H1 (cell line): ENCODE measurements around the gene HMCN2.

Experiments used
- CBX8 ChIP-seq: fragments of 300-800, 300-1000 bp; sonication (generic); IDR thresholded peaks from 2 replicates; pipeline ENCODE4 v1.7.1; 2016; ENCODE audit warnings: low read depth, low read length, borderline replicate concordance
- CTCF ChIP-seq, 3 experiments: IDR thresholded peaks; 1 replicate in 2 of 3; 2 replicates in 1 of 3; pipeline versions ENCODE4 v1.5.1 to v1.6.1; 2011; ENCODE audit warnings: low read length in 3 of 3, mild to moderate bottlenecking in 3 of 3, inconsistent platforms in 2 of 3, low read depth in 1 of 3, moderate library complexity in 1 of 3; ENCODE audit not compliant: insufficient read depth in 1 of 3; ENCODE audit errors: control extremely low read depth in 1 of 3
- E2F6 ChIP-seq: IDR thresholded peaks from 2 replicates; pipeline ENCODE4 v1.6.1; 2012; ENCODE audit warnings: inconsistent platforms
- EP300 ChIP-seq, 2 experiments: IDR thresholded peaks; 1 replicate in 1 of 2; 2 replicates in 1 of 2; pipeline ENCODE4 v1.6.1; 2011 to 2012; ENCODE audit warnings: low read depth in 2 of 2, low read length in 2 of 2, mild to moderate bottlenecking in 2 of 2, borderline replicate concordance in 1 of 2, inconsistent platforms in 1 of 2, moderate library complexity in 1 of 2
- GABPA ChIP-seq: IDR thresholded peaks from 2 replicates; pipeline ENCODE4 v1.6.1; 2011; ENCODE audit warnings: mild to moderate bottlenecking, low read length, moderate library complexity, borderline replicate concordance; ENCODE audit not compliant: insufficient read depth
- HDAC2 ChIP-seq, 2 experiments: fragments of 300-600 bp in 1 of 2; sonication (generic) in 1 of 2; IDR thresholded peaks; 2 replicates each; pipeline ENCODE4 v1.6.1; 2011 to 2012; ENCODE audit warnings: low read depth in 2 of 2, low read length in 2 of 2, mild to moderate bottlenecking in 2 of 2, moderate library complexity in 2 of 2, borderline replicate concordance in 1 of 2, inconsistent platforms in 1 of 2
- POLR2A ChIP-seq, 2 experiments: IDR thresholded peaks; 1 replicate in 1 of 2; 2 replicates in 1 of 2; pipeline ENCODE4 v1.6.1; 2011; ENCODE audit warnings: low read depth in 2 of 2, low read length in 2 of 2, mild to moderate bottlenecking in 2 of 2; ENCODE audit errors: control extremely low read depth in 1 of 2
- POLR2AphosphoS5 ChIP-seq: IDR thresholded peaks from 2 replicates; pipeline ENCODE4 v1.6.1; 2011; ENCODE audit warnings: low read depth, low read length
- RFX5 ChIP-seq: IDR thresholded peaks from 2 replicates; pipeline ENCODE4 v1.6.1; 2011; ENCODE audit warnings: low read depth, low read length, improper control_type of control experiment, borderline replicate concordance
- SIX5 ChIP-seq: IDR thresholded peaks from 2 replicates; pipeline ENCODE4 v1.6.1; 2011; ENCODE audit warnings: mild to moderate bottlenecking, low read depth, low read length
- SRF ChIP-seq: IDR thresholded peaks from 2 replicates; pipeline ENCODE4 v1.6.1; 2011; ENCODE audit warnings: mild to moderate bottlenecking, low read depth, low read length, moderate library complexity
- TAF1 ChIP-seq: IDR thresholded peaks from 2 replicates; pipeline ENCODE4 v1.6.1; 2011; ENCODE audit warnings: mild to moderate bottlenecking, low read depth, low read length
- ZNF274 ChIP-seq: IDR thresholded peaks from 2 replicates; pipeline ENCODE4 v1.7.0; 2012; ENCODE audit warnings: low read length, borderline replicate concordance; ENCODE audit errors: extremely low read depth

GRCh38 chr9:130383979-130384676 is 118.6 kb downstream of the HMCN2 start:
- no peak for TF ChIP-seq CBX8
- TF ChIP-seq HDAC2 (IDR thresholded peaks at IDR 0.05; ENCODE audit: borderline replicate concordance in 1 of 2, low read depth in 2 of 2, low read length in 2 of 2): no peak
- no peak for TF ChIP-seq CTCF (IDR thresholded peaks at IDR 0.05; ENCODE audit: control extremely low read depth in 1 of 3, insufficient read depth in 1 of 3, low read depth in 1 of 3, low read length in 3 of 3)
- no peak for TF ChIP-seq E2F6
- no peak for TF ChIP-seq RFX5
- no peak for TF ChIP-seq POLR2A (IDR thresholded peaks at IDR 0.05; ENCODE audit: control extremely low read depth in 1 of 2, low read depth in 2 of 2, low read length in 2 of 2)
- no peak for TF ChIP-seq SRF
- TF ChIP-seq SIX5: no peak
- no peak for TF ChIP-seq GABPA
- no peak for TF ChIP-seq TAF1
- no peak for TF ChIP-seq ZNF274
- TF ChIP-seq POLR2AphosphoS5: no peak
- TF ChIP-seq EP300 (IDR thresholded peaks at IDR 0.05; ENCODE audit: borderline replicate concordance in 1 of 2, low read depth in 2 of 2, low read length in 2 of 2): no peak
